ENCODE measurements around the gene DRC3.

GRCh38 chr17:18005496-18005895 lies 32.8 kb downstream of the DRC3 start:
- TF ChIP-seq CTCF (IDR thresholded peaks at IDR 0.05) = no peak
- TF ChIP-seq POLR2A (IDR thresholded peaks at IDR 0.05) = no peak
- TF ChIP-seq EP300 (IDR thresholded peaks at IDR 0.05) = no peak
